ENCODE results near the gene NR1D2.

- TF ChIP-seq CTCF (IDR thresholded peaks at IDR 0.05; ENCODE audit: low read depth, low read length, poor library complexity, severe bottlenecking) (no peak), EZH2phosphoT487 (IDR thresholded peaks at IDR 0.05; ENCODE audit: borderline replicate concordance, low read length) (no peak)
Measured at GRCh38 chr3:23966328-23966727, 21.2 kb downstream of the NR1D2 start.

Measured in DOHH2 (cell line).